GM20431 (cell line): Measurements from ENCODE around the gene PDHX.
"Not testable (repeated sequence)": the region's sequence is repeated elsewhere in the genome, so short reads cannot be mapped to it uniquely, and the experiment has no call there.

Experiments
- in situ Hi-C: fragments of 300-500 bp; cut with MseI, MboI; formaldehyde crosslinking; loops from one replicate; pipeline ENCODE4 v1.15.0; 2020; ENCODE audit warnings: low sequenced_read_pairs; ENCODE audit not compliant: unreplicated experiment

The PDHX gene

GRCh38 chr11:34909415-34909814 is 7.0 kb upstream of the PDHX start:
- in situ Hi-C loops, result no loop called here

GRCh38 chr11:34909955-34910354 is 6.5 kb upstream of the PDHX start:
- in situ Hi-C loops, result no loop called here

GRCh38 chr11:34910817-34911216 is 5.6 kb upstream of the PDHX start:
- in situ Hi-C loops, result no loop called here

- in situ Hi-C loops, result no loop called here
These were observed 4.7 kb upstream of the PDHX start for GRCh38 chr11:34911676-34912075.

- in situ Hi-C loops, result not testable (repeated sequence)
These were observed 2.9 kb upstream of the PDHX start for GRCh38 chr11:34913556-34913955.

GRCh38 chr11:34915136-34916014 is 1.0 kb upstream of the PDHX start:
- in situ Hi-C loops, result no loop called here

- in situ Hi-C loops, result no loop called here
These were observed 689 bp downstream of the PDHX start for GRCh38 chr11:34916843-34917770.

GRCh38 chr11:34921156-34921555 is 4.7 kb downstream of the PDHX start:
- in situ Hi-C loops, result loop anchor here (10.0 kb wide), 2 partner anchors 324 to 474 kb away; no protein-coding TSS in a partner anchor

GRCh38 chr11:34924714-34925113 is 8.3 kb downstream of the PDHX start:
- in situ Hi-C loops, result loop anchor here (10.0 kb wide), 2 partner anchors 320 to 470 kb away; no protein-coding TSS in a partner anchor

GRCh38 chr11:34926101-34926830 is 9.8 kb downstream of the PDHX start:
- in situ Hi-C loops, result loop anchor here (10.0 kb wide), 2 partner anchors 319 to 469 kb away; no protein-coding TSS in a partner anchor

- in situ Hi-C loops, result loop anchor here (10.0 kb wide), 2 partner anchors 318 to 468 kb away; no protein-coding TSS in a partner anchor
These were observed 10.4 kb downstream of the PDHX start for GRCh38 chr11:34926831-34927132.

GRCh38 chr11:34928268-34928959 is 12.0 kb downstream of the PDHX start:
- in situ Hi-C loops, result loop anchor here (10.0 kb wide), 2 partner anchors 316 to 466 kb away; no protein-coding TSS in a partner anchor

- in situ Hi-C loops, result loop anchor here (10.0 kb wide), 2 partner anchors 316 to 466 kb away; no protein-coding TSS in a partner anchor
These were observed 12.7 kb downstream of the PDHX start for GRCh38 chr11:34928960-34929680.

- in situ Hi-C loops, result loop anchor here (10.0 kb wide), 2 partner anchors 315 to 465 kb away; no protein-coding TSS in a partner anchor
These were observed 13.7 kb downstream of the PDHX start for GRCh38 chr11:34929794-34930763.

- in situ Hi-C loops, result no loop called here
These were observed 20.7 kb downstream of the PDHX start for GRCh38 chr11:34936945-34937629.

GRCh38 chr11:34938611-34939010 is 22.2 kb downstream of the PDHX start:
- in situ Hi-C loops, result no loop called here
